Left renal pelvis (tissue), 4 donors: ENCODE data around the gene GRN. TPM values are rescaled to one million over a fixed set of nuclear protein-coding genes. Genes with fewer than 3 reads are reported as not detected.
"Not testable (repeated sequence)": the region's sequence is repeated elsewhere in the genome, so short reads cannot be mapped to it uniquely, and the experiment has no call there.

Source experiments
- DNase-seq, 4 donors: peaks; one replicate each; pipeline ENCODE4 v3.0.0-alpha.2; 2013; ENCODE audit warnings: low read depth in 4 of 4, low spot score in 3 of 4
- polyA plus RNA-seq, 4 donors: library from polyadenylated mRNA; unstranded; fragments of 120-200 nt; gene quantifications; one replicate each; pipeline ENCODE4 v1.2.1, GENCODE V29; 2013; ENCODE audit not compliant: insufficient read length in 4 of 4

Gene GRN
- polyA plus RNA-seq, 4 donors: 208 to 298 (median 242) TPM

DNA sequence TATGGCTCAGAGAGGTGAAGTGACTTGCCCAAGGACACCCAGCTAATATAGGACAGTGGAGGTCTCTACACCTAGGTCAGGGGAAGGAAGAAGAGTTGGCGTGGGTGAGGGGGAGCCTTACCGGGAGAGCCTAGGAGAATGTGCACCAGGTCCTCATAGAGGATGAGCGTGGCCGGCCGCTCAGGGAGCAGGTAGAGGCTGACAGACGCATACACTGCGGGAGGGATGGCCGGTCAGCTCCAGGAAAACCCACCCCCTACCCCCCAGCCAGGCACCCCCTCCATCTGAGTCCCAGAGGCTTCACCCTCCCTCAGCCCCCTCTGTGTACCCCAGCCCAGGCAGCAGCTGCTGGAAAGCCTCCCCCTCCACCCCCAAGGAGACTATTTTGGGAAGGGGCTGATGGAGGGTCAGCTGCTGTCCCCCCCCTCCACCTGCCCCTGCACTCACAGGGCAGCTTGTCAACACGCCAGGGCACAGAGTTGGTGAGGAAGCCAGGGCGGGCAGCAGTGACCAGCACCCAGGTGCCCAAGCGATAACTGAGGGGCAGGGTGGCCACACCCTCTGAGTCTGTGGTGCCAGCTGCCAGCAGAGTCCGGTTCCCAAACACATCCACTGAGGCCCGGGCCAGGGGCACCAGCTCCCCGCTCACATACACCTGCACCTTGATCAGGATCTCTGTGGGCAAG, 14.5 kb downstream of the GRN start:
- no peak for DNase-seq

DNA sequence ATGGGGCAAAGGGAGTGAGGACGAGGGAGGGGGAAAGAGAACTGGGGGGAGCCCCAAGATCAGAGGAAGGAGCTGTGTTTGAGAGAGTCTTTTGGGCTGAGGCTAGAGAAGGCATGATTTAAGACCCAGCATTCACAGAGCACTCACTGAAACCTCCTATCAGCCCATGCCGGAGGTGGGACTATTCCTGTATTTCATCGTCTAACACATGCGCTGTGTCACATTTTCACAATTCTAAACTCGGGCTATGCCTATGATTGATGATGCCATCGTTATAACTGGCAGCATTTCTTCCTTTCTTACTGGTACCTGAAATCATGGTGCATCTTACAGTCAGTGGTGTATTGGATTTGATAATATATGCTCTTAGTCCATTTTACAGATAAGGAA, 15.0 kb downstream of the GRN start:
- DNase-seq: no peak

DNA sequence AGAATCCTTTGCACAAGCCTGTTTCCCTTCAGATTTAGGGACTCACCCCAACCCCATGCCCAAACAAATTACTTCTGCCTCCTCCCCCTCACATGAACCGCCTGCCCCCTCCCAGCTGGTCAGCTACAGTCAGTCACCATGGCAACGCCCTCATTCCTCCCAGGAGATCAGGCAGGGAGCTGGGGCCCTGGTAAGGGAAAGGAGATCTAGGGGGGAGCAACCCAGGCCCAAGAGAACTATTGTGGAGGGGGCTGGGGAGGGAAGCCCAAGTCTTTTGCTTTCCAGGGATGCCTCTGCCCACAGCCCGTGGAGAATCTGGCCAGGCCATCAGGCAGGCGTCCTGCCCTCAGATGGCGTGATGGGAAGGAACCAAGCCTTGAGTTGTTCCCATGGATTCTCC, 15.7 kb downstream of the GRN start:
- peak in 1 of 4 donors; percentile 76 for DNase-seq

DNA sequence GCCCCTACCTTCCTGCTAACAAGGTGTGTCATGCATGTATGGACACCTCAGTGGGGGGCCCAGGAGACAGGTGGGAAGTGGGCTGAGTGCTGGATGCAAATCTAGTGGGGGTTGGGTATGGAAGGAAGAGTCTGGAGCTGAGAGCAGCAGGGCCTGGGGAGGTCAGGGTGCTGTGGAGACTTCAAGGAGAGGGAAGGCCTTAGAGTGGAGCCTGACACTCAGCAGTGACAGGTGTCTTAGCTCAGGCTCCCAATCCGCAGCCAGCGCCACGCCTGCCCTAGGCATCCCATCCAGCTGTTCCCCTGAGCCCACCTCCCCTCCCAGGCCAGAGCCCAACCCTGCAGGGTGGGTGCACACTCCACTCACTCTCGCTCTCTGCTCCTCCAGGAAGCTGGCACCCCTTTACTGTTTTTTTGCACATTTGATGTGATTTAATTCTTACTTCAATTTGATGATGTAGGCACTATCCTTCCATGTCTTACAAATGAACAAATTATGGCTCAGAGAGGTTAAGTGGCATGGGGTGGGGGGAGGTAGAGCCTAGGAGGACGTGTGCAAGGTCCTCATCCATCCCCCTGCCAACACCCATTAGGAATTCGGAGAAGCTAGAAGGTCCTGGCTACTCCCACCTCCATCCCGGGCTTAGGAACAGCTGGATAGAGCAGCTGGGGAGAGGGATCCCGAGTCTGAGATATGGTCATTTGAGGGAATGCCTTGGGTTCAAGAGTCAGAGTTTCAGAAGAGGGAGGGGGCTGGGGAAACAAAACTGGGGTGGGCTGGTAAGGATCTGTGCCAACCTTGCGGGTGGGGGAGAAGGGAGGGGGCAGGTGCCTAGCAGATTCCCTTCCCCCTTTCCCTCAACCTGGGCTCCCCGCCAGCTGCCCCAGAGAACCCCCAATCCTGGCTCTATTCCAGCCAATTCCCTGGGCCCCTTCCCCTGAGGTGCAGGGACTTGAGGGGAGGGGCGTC, 16.5 kb downstream of the GRN start:
- DNase-seq: no peak

DNA sequence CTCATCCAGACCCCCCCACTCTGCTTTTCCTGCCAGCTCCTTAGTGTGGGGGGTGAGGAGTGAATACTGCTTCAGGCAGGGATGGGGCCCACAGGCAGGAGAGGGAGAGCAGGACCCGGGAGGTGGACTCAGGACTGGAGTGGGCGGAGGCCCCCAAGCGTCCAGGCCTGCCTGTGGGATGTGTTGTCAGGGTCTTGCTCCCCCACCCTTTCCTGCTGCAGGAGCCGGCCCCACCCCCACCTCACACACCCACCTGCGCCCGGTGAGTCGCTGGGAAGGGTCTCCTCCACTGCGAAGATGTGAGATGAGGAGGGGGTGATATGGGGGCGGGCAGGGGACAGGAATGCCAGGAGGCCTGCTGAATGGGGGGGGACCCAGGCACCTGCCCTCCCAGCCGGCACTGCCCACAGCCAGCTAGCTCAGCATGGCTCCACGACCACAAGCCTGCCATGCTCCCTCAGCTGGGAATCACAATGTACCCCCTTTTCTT, 17.4 kb downstream of the GRN start:
- no peak for DNase-seq

DNA sequence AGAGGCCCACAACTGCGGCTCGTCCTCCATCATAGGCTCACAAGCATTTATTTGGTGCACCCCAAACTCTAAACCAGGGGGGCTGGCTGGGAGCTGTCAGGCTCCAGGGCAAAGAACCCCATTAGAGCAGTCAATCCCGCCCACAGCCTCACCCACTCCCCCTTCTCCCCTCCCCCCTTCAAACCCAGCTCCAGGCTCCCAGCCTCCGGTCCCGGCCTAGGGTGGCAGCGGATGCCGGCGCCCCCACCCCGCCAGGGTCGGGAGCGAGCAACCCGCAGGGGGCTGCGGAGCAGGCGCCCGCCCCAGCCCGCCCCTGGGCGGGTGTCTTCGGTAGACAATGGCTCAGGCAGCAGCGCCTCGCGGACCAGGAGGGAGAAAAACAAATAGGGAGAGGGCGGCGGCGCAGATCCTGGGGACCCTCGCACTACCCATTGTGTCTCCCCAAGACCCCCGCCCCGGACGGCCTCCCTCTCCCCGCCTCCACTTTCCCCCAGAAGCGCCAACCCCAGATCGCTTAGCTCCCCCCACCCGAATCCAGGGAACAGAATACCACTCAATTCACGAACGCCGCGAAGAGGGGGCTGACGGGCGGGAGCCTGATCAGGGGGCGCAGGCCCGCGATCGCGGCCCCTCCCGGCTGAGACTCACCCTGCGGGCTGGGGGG, 18.0 kb downstream of the GRN start:
- no peak for DNase-seq

DNA sequence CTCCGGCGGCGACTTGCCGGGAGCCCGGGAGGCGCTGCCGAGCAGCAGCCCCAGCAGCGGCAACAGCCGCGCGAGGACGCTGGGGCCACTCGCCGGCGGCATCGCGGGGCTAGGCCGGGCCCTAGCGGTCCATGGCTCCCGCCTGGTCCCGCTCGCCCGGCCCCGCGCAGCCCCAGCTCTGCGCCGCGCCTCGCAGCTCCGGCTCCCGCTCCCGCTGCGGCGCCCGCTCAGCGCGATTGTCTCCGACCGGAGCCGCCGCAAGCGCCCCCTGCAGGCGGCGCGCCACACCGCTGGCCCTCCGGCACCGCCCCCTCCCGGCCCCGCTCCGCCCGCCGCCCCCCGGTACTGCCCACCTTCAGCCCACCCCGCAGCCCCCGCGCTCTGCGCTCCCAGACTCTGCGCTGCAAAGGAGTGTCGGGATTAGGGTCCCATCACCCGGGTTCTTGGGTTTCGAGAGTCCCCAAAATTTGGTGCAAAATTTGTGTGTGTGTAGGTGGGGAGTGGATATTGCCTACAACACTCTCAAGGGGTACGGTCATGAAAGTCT, 18.6 kb downstream of the GRN start, which contains the start of gene FAM171A2:
FAM171A2 (minus strand) TSS at position 241 of the 547 bp plus-strand sequence; CDS start at position 102, 139 bp downstream.
- DNase-seq: no peak

DNA sequence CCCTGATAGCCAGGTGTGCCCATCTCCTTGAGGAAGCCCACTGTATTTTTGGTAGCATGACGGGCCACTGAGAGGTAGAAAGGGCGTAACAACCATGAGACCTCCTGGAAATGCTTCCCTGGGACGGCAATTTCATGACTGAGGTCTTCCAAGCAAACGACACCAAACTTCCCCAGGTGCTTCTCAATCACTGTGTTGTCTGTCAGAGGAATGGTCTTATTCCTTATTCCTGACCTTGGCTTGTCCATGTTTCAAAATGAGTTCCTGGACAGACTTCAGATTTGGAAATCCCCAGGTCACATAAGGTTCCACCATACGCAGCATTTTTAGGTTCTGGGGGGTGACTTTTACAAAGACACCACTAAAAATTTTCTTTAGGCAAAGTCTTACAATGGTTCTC, 19.9 kb downstream of the GRN start:
- not testable (repeated sequence) for DNase-seq

DNA sequence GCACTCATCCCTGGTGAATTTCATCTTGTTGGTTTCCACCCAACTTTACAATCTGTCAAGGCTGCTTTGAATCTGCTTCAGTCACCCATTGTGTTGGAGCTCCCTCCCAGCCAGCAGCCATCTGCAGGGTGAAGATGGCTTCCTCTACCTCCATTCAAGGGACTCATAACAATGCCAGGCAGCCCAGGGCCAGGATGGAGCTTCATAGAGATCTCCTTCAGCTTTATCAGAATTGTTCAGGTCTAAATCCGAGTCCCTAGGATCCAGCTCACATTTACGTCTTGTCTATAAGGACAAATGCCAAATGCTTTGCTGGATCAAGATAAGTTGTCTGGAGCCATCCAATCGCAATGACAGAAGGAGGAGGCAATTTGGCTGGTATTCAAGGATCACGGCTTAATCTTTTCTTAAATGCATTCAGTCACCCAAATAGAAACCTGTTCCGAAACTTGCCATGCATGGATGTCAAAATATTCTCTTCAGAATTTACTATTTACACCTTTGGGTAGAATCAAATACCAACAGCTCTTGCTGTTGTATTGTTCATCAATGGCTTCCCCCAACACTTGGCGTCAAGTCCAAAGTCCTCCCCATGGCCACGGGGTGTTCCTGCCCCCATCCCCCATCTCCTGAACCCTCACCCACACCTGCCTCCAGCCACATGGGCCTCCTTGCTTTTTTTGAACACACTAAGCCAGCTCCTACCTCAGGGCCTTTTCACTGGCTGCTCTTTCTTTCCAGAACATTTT, 22.3 kb downstream of the GRN start:
- no peak for DNase-seq

DNA sequence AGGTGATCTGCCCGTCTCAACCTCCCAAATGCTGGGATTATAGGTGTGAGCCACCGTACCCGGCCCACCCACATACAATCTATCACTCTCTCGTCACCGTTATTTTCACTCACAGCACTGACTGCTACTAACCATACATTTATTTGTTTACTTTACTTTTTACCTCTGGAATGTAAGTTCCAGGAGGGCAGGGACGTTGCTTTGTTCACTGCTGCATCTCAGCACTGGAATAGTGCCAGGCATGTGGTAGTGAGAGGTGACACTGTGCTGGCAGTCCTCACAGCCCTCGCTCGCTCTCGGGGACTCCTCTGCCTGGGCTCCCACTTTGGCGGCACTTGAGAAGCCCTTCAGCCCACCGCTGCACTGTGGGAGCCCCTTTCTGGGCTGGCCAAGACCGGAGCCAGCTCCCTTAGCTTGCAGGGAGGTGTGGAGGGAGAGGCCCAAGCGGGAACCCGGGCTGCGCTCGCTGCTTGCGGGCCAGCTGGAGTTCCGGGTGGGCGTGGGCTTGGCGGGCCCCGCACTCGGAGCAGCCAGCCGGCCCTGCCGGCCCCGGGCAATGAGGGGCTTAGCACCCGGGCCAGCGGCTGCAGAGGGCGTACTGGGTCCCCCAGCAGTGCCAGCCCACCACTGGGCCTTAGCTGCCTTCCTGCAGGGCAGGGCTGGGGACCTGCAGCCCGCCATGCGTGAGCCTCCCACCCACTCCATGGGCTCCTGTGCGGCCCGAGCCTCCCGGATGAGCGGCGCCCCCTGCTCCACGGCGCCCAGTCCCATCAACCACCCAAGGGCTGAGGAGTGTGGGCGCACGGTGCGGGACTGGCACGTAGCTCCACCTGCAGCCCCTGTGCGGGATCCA, 23.5 kb downstream of the GRN start:
- DNase-seq: not testable (repeated sequence)

DNA sequence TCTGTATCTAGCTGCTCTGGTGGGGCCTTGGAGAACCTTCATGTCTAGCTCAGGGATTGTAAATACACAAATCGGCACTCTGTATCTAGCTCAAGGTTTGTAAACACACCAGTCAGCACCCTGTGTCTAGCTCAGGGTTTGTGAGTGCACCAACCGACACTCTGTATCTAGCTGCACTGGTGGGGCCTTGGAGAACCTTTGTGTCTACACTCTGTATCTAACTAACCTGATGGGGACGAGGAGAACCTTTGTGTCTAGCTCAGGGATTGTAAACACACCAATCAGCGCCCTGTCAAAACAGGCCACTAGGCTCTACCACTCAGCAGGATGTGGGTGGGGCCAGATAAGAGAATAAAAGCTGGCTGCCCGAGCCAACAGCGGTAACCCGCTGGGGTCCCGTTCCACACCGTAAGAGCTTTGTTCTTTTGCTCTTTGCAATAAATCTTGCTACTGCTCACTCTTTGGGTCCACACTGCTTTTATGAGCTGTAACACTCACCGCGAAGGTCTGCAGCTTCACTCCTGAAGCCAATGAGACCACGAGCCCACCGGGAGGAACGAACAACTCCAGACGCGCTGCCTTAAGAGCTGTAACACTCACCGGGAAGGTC, 24.4 kb downstream of the GRN start:
- not testable (repeated sequence) for DNase-seq

DNA sequence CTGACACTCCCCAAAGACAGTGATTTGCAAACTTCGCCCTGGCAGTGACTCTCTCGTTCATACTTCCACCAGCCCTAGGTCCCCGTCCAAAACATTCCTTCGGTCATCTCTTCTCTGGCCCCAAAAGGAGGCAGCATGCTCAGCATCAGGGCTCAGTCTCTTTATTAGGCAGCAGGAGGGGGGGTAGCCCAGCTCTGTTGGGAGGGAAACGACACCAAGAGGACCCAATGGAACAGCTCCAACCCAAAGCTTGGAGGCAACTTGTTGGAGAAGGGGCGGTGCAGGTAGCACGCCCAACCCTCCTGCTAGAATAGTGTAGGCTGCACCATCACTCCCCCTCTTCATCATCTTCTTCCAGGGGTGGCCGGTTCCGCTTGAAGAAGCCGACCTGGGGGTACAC, 26.9 kb downstream of the GRN start:
- DNase-seq: no peak

DNA sequence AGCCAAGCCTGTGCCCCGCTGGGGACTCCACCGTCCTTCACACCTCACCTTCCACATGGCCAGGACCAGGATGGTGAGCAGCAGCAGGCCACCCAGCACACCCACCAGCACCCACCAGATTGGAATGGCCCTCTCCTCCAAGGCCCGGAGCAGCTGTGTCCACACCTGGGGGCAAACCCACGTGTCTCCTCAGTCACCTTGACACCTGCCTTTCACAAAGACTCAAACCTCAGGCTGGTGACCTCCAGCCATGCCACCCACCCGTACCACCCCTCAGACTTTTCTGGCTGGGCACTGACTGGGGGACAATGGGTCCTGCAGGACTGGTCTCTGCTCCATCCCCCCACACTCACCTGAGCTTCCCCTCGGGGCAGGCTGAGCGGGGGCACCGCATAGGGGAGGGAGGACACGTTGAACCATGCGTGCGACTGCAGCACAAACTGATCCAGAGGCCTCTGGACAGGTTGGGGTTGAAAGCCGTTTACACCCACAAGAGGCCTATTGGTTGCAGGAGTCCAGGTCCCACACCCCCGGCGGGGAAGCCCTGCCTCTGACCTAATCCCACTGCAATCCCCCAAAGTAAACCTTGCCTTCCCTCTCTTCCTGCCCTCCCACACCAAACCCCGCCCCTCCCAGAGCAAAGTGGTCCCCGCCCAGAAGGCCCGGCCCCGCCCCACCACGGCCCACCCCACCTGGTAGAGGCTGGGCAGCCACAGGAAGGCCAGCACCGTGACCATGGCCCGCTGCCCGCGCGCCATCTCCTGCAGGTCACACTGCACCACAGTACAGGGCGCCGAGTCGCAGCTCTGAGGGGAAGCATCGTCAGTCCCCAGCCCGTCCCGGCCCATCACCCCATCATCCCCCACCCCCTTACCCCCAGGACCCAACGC, 29.4 kb downstream of the GRN start:
- no peak for DNase-seq

DNA sequence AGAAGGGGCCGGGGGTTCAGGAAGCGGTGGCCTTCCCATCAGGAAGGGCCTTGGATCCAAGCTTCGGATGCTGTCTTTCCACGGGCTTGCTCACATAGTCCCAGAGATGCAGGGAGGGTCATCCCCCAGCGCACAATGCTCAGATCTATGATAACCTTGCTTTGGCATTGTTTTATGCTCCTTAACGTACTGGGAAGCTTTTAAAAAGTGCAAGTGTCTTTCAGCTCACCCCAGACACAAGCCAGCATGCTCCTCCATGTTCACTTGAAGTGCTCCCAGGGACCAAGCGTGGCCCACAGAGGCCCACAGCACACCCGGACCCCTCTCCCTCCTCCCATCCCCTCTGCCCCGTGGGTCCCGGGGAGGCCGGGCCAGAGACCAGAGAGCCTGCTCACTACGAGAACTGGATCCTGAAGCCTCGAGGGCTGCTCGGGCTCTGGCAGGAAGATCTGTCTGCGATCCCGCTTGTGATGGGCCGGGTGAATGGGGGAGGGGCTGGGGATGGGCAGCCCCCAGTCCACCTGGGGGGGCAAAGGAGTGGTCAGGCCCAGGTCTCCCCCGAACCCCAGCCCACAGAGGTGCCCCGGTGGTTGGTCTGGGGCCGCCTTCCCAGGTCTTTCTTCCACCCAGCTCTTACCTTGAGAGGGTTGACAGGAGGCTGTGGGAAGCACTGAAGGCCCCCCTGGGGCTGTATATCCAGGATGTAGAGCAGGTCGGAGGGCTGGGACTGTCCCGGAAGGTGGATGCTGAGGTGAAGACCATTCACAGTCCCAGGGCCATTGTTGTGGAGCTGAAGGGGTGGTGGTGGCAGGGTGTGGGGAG, 30.3 kb downstream of the GRN start:
- DNase-seq: no peak

DNA sequence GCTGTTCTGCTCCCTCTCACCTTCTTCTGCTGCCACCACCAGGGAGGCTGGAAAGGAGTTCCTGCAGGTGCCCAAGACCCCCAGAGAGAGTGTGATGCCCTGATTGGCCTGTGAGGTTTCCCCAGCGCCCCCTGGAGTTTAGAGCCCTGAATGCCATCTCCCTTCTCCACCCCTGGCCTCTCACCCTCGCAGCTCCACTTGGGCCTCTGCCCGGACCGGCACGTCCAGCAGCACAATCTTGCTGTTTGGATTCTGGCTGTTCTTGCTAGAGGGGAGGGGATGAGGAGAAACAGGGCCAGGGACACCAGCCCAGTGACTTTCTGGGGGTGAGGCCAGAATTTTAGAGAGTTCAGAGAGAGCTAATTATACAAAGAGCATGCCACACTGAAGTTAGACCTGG, 31.0 kb downstream of the GRN start:
- no peak for DNase-seq

DNA sequence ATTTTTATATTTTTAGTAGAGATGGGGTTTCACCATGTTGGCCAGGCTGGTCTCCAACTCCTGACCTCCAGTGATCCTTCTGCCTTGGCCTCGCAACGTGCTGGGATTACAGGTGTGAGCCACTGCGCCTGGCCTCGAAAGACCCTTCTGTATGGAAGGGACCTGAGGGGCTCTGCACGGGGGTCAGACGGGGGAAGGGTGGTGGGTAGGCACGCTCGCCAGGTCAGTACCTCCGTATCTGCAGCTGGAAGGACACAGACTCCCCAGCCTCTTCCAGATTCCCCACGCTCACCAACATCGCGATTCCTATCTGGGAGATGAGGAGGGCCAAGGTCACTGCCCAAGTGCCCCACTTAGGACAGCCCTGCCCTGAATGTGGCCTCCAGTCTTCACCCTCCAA, 31.7 kb downstream of the GRN start:
- DNase-seq: no peak

DNA sequence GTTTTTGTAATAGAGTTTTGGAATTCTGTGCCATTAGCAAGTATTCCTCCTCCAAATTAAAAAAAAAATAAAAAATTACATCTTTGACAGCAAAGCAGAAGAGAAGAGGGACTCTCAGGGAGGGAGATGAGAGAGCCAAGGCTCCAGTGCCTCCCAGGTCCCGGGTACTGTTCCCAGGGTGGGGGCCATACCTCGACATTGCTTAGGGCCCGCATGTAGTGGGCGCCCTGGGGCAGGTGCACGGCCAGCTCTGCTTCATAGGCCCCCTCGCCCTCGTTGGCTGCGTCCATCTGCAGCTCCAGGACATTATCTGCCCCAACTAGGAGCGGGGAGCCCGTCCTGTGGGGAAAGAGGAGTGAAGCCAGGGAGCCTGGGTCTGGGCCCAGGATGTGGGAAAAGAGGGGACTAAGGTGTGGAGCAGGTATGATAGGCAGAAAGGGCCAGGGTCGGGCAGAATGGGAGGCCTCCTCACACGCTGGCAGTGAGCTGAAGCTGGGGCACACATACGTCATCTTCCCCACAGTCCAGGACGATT, 33.1 kb downstream of the GRN start:
- no peak for DNase-seq
